DMS 273 (cell line): ENCODE measurements around the gene TMEM97.

ENCODE experiments used
- DNase-seq: peaks from one replicate; lab custom pipeline; 2025; ENCODE audit not compliant: unreplicated experiment; lab: John Stamatoyannopoulos, UW

The TMEM97 gene

DNA sequence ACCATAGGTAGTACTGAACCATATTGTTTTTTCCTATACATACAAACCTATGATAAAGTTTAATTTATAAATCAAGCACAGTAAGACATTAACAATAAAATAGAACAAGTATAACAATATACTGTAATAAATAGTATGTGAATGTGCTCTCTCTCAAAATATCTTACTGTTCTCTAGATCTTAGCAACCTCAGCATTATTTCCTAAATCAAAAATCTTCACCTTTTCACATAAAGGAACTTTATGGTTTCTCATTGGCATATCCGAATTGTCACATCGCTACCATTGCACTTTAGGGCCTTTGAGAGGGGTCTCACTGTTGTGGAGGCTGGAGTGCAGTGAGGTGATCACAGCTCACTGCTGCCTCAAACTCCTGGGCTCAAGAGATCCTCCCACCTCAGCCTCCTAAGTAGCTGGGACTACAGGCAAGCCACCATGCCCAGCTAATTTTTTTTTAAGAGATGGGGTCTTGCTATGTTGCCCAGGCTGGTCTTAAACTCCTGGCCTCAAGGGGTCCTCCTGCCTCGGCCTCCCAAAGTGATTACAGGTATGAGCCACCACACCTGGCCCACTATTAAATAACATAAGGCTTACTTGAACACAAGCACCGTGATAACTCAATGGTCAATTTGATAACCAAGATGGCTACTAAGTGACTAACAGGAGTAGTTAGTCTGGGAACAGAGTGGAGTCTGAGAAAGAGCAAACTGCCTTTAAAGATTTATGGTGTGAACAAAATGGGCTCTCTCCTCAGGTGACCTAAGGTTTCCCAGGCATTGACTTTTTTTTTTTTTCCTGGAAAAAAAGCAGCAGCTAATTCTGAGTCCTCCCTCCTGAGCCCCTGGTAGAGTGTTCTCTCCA is 2.9 kb upstream of the TMEM97 start:
- DNase-seq: no peak

DNA sequence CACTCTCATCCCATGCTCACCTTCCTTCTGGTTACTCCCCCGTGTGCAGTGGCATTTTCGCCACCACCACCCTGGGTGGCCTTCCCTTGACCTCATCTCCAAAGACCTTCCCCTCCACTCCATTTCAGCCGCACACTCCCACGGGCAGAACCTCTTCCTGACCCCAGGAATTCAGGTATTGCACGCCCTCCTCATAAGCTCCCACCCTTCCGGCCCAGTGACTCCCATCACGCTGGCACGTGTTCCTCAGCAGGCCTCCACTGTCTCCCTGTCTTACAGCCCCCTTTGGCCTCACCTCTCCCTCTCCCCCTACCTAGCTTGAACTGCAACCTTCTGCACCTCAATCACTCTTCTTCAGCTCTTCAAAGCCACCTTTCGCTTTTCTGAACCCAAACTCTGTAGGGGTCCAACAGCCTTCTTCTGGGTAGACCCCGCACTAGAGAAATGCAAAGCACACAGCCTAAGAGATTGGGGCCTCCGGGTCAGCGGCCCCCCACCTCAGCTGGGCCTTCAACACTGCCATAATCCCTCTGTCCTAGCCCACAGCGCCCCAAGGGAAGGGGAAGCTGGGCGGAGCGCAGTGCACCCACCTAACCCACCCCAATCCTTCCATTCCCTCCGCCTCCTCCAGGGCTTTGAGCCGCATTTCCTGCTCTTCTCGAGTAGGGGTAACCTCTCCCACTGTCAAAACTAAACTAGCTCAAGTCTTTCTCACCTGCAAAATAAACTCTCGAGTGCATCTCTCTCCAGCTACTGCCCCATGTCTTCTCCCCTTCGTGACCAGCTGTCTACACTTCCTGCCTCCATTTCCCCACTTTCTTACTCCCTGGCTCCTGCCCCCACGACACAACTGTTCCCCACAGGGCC is 1.7 kb upstream of the TMEM97 start:
- DNase-seq: no peak

DNA sequence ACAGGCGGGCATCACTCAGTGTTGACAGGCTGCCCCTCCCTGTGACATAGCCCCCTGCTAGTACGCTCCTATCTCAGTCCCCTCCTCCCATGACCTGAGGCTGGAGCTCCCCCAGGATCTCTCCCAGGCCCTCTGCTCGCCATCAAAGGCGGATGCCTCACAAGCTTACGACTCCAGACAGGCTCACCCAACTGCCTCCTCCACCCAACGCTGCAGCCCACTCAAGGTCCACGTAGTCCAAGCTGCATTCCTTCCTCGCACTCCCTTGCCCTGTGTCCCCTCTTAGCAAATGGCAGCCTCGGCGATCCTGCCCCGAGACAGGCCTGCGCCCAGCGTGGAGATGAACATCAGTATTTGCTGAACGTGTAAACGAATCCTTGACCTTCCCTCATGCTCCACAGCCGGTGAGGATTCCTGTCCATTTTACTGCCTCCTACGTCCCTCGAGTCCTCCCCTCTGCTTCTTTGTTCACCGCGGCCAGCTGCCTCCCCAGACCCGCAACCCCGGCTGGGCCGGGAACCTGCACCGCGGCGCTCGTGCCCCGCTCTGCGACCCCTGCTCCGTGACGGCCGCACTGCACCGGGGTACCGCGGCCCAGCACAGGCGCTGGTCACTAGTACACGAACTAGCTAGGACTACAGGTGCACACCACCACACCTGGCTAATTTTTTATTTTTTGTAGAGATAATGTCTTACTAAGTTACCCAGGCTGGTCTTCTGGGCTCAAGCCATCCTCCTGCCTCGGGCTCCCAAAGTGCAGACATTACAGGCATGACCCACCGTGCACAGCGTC is 838 bp upstream of the TMEM97 start:
- DNase-seq: peak; percentile 56

DNA sequence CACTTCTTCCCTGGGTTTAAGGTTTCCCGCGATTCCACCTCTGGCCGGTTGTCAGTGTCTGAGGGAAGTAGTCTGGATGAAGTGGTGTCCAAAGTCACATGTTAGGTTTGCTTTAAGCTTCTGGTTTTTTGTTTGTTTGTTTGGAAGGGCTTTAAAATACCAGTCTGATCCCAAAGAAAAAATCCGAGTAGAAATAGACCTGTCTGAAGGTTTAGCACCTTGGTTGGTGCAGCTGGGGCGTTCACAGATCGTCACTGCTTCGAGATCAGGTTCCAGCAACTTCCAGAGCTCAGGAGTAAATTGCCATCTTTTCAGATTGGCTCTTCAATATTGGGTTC is 567 bp downstream of the TMEM97 start:
- peak; percentile 59 for DNase-seq

DNA sequence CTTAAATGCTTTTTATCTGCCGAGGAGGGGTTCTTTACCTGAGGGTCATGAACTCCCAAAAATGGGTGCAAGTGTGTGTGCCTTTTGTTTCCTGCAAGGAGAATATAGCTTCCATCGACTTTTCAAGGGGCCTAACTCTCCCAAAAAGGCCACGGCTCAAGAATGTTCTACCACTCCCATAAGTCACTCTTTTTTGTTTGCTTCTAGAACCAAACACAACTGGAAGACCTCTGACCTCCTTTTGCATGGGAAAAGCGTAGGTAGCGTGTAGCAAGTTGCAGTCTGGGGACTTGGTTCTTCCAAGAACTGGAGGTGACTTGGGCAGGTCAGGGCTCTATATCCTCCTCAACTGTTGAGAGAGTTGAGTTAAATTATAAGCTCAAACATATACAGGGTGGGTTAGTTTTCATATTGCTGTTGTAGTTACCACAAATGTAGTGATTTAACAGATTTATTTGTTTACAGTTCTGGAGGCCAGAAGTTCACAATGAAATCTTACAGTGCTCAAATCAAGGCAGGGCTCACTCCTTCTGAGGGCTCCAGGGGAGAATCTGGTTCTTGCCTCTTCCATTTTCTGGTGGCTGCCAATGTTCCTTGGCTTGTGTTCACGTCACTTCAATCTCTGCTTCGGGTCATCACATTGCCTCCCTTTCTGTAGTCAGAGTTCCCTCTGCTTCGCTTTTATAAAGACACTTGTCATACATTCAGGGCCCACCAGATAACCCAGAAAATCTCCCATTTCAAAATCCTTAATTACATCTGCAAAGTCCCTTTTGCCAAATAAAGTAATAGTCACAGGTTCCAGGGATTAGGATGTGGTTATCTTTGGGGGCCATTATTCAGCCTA is 1.4 kb downstream of the TMEM97 start:
- no peak for DNase-seq

DNA sequence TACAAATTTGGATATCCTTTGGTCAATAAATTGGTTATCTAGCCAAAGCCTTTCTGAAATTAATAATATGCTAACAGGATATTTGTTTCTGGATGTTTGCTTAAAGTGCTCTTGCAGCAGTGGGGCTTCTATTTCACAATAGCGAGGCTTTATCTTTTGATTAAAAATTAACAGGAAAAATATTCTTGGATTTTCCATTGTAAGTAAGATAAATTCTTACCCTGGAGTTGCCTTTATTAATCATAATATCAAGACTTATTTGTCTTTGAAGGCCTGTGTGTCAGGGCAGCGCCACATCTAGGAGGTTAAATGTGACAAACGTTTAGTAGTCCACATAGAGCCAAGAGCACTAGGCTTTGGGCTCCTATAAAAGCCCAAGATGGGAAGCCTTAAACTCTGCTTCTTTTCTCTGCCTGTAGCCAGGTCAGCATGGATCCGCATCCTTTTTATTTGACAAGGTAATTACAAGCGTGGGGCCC is 5.3 kb downstream of the TMEM97 start:
- DNase-seq: peak; percentile 28

DNA sequence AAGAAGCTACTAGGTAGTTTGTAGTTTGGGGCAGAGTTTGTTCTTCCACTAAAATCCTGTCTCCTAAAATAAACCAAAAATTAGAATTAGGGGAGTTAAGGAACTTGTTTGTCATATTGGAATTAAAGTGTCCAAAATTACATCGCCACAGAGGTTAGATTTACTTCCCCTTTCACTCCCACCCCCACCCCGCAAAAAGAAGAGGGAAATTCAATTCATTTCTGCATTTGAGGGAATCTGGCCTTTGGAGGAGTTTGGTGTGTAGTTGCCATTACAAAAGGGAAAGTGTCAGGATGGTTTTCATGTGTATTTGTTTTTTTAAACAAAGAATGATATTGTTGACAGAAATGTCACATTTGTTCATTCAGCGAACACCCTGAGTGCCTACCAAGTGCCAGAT is 5.8 kb downstream of the TMEM97 start:
- no peak for DNase-seq

DNA sequence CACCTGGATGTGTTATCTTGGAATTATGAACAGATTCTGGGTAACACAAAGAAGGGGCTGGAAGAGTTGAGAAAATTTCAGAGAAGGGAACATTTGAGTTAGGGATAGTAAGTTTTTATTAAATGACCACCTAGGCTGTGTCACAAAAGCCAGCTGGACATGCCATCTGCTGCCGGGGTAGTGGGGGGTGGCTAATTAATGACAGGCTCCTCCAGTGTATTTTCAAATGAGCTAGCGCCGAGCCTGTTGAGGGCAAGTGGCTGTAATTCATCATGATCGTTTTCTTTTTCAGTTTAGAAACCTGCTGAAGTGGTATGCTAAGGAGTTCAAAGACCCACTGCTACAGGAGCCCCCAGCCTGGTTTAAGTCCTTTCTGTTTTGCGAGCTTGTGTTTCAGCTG is 6.2 kb downstream of the TMEM97 start:
- DNase-seq: peak; percentile 66

DNA sequence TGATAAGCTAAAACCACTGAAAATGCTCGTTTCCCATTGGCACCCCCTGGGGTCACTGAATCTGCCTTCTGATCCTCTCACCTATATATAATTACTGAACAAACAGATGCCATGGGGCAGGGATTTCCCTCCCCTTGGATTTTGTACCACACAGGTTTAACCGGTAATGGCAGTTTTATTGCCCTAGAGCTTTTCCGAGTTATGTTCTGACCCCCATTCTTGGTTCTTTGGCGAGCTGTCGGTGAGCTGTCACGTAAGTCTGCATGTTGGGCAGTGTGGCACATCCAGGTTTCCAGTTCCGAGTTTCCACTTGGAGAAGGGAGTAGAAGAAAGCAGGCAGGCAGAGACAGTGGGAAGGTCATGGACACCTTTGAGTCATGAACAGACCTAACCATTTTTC is 7.1 kb downstream of the TMEM97 start:
- no peak for DNase-seq

DNA sequence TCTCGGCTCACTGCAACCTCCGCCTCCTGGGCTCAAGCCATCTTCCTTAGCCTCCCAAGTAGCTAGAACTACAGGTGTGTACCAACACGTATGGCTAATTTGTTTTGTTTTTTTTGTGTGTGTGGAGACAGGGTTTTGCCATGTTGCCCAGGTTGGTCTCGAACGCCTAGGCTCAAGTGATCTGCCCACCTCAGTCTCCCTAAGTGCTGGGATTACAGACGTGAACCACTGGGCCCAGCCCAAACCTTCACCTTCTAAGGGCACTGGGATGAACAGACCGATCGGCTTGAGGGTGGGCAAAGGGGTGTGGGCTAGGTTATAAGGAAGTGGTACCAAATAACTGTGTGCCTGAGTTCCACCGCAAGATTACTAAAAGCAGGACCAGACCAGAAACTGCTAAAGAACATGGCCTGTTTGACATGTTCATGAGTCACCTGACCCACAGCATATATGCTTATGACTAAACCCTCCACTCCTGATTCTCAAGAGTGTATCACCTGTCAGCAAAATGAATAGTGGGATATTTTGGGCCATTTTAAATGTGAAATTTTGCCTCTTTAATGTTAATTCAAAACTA is 8.1 kb downstream of the TMEM97 start:
- no peak for DNase-seq

DNA sequence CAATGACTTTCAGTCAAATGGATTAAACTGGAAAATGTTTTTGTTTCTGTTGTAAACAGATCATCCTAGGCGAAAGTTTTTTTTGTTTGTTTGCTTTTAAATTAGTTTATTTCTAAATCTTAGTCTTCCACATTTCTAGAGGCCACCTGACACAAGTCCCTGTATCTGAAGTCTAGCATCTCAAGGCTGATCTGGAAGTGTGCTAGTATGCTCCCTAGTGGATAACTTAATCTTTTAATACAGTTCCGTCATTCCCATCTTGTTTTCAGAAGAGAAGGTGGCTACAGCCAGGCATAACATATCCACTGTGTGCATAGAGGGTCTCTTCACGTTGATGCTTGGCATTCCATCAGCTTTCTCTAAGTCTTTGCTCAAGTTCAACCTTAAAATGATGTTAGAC is 8.7 kb downstream of the TMEM97 start:
- DNase-seq: peak; percentile 23

DNA sequence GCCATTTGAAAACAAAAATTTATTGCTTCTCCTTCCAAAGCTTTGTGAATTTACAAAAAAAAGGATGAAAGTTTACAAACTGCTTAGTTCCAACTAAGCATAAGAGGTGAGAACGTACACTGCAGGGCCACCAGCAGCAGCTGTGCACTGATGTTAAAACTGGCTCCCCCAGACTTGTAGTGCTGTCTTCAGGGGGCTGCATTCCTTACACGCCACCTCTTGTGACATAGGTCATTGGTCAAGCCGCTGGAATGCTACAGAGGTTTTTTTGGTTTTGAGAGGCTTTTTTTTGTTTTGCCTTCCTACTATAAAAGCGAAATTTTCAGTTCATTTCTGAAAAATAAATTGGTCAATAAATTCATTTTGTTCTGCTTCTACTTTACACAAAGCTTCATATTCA is 9.3 kb downstream of the TMEM97 start:
- DNase-seq: no peak

DNA sequence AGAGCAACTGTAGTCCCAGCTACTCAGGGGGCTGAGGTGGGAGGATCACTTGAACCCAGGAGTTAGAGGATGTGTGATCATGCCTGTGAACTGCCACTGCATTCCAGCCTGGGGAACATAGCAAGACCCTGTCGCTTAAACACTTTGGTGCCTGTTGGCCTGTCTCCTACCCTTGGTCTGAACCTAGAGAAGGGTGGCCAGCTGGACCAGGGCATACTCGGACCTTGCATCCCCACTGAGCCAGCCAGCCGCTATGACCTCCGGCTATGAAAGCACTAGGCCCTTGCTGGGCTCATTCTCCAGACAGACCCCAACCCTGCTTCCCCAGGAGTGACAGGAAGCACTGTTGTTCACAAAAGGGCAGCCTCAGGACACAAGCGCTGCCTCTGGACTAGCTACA is 11.7 kb downstream of the TMEM97 start:
- DNase-seq: no peak

DNA sequence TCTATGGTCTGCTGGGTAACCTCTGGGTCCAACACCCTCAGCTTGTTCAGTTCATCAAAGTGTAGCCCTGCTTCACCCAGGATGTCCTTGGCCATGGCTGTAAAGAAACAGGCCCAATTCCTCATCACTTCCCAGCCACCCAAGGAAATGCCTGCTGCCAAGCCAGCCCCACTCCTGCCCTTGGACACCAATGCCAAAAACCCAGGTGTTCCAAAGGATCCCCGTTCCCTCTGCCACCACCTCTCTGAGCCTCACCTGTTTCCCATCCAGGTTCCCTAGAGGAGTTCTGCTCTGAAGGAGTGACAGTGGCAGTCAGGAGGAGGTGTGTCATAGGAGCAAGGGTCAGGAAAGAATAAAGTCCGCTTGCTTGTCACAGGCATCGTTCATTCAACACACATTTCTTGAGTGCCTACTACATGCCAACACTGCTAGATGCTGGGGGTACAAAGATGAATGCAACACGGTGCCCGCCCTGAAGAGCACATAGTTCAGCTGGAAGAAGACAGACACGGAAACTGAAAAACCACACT is 13.0 kb downstream of the TMEM97 start:
- DNase-seq: no peak

DNA sequence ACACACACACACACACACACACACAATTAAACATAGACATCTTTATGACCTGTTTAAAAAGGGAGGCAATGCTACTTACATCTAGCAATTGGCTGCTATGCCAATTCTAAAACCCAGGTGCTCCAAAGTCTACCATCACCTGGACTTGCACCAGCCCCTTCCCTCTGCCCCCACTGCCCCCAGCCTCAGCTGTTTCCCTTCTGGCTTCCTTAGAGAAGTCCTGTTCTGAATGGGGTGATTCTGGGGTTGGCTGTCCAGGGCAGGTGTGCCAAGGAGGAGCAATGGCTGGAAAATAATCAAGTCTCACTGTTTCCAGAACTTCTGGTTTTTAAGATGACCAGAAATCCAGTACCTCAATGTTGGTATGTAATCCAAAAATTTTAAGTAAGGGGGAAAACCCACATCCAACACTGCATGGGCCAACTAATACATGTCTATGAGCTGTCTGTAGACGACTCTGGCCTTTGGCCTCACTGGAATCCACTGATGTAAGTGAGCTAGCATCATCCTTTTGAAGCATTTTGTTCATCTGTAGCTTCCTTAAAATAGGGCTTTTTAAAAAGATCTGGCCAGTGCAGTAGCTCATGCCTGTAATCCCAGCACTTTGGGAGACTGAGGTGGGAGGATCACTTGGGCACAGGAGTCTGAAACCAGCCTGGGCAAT is 14.2 kb downstream of the TMEM97 start:
- DNase-seq: no peak

DNA sequence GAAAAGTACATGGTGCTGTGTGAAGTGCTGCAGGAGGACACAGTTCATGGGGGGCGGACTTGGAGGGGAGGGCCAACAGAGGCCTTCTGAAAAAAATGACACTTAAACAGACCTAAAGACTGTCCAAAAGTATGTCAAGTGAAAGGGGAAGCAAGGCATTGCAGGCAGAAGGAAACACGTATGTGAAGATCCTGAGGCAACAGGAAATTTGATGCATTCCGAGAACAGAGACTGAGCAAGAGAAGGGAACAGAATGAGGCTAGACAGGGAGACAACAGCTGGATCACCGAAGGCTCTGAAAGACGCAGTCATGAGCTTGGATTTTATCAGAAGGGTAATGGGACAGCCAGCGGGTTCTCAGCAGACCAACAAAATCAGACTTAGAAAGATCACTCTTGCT is 15.2 kb downstream of the TMEM97 start:
- DNase-seq: peak; percentile 37

DNA sequence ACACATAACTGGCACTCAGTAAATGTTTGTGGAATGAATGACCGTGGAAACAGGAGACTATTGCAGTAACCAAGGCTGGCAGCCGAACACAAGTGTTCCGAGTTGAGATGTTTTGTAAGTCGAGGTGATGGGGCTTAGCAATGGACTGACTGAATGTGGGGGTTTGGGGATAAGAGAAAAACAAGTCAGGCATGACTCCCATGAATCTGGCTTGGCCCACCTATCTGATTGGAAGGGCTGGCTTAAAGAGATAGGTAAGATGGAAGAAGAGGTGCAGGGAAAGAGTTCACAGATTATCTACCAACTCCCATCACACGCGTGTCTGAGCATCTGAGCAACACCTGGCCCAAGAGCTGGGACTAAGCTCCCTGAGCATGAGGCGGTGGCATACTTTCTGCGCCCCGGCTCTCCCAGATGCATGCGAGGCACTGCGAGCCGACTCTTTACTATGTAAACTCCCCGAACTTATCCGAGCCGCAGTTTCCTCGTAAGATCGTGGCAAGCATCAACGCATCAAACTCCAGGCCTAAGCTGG is 15.7 kb downstream of the TMEM97 start:
- peak; percentile 77 for DNase-seq

DNA sequence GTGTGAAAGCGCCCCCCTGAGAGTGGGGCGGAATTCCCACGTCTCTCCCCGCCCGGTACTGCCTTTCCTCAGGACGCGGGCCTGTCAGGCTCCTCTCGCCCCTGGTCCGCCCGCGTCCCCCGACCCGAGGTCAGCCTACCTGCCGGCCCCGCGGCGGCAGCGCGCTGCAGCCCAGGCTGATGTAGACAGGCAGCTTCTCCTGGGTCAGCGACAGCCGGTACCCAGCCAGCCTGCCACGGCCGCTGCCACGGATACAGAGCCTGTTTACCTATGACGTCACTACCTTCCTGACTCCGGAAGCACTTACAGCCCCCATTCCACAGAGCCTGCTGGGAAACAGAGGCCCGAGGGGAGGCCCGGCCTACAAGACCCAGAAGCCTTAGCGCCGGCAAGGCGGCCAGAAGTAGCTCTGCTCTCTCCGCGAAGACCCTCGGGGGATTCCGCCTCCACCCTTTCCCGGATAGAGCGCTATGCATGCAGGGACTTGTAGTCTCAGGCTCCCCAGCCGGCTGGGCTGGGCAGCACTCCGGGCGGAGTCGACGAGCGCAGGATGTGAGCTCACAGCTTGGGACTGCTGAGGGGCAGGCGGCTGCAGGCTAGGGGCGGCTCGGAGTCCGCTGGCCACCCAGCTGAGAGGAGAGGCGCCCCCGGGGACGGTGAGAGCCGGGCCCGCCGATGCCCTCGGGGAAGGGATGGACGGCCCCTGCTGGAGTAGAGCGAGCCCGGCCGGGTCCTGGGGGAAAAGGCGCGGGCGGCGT is 16.4 kb downstream of the TMEM97 start, which contains the start of the genes IFT20 and TNFAIP1:
Gene IFT20 (minus strand): TSS at position 272 of the 758 bp plus-strand sequence. CDS start 3,487 bp downstream, outside the sequence.
Gene TNFAIP1 (plus strand): TSS at position 561 of the 758 bp plus-strand sequence. CDS start 3,761 bp downstream, outside the sequence.
- DNase-seq: peak; percentile 100
